ENCODE measurements around the gene PMM2. TPM values are rescaled to one million over a fixed set of nuclear protein-coding genes. Genes with fewer than 3 reads are reported as not detected.
"Not testable (repeated sequence)": the region's sequence is repeated elsewhere in the genome, so short reads cannot be mapped to it uniquely, and the experiment has no call there.

Gene PMM2
- total and polyA plus RNA-seq, 5 donors from 2014 or later = 20.1 to 33.9 (median 20.4) TPM

DNA sequence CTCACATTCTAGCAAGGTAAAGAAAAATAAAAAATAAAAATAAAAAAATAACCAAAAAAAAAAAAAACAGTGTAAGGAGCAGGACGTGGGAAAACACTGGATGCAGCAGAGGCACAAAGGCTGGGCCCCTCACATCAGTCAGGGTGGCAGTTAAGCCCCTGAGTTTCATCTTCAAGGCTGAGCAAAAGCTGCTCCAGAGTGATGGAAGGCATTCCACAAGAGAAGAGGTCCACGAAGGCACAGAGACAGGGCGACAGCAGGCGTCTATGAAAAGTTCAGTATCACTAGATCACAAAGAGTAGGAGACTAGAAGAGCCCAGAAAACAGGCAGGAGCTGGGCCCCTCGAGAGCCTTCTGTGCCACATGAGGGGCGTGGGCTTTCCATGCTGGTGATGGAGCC is 12.2 kb upstream of the PMM2 start:
- peak overlapping the region in 1 of 3 donors; percentile 65 for H3K27ac Mint-ChIP-seq
- H3K36me3 ChIP-seq (ENCODE audit: control insufficient read depth, insufficient read depth, low read length) = no peaks in the 10 kb centered on the region

GRCh38 chr16:8786316-8786715 is 11.3 kb upstream of the PMM2 start:
- not testable (repeated sequence) for H3K4me3 Mint-ChIP-seq; H3K9me3 ChIP-seq (ENCODE audit: control insufficient read depth in 2 of 2, low read length in 2 of 2); H3K27me3 Mint-ChIP-seq; DNase-seq; H3K36me3 Mint-ChIP-seq; ATAC-seq (ENCODE audit: low read depth in 2 of 2); H3K4me3 ChIP-seq (ENCODE audit: low read depth, low read length); H3K27ac ChIP-seq (ENCODE audit: insufficient read depth, low read length, poor library complexity, severe bottlenecking); H3K4me1 ChIP-seq (ENCODE audit: control insufficient read depth, insufficient read depth, low read length, poor library complexity, severe bottlenecking); H3K9me3 Mint-ChIP-seq; H3K27ac Mint-ChIP-seq; H3K36me3 ChIP-seq (ENCODE audit: control insufficient read depth, insufficient read depth, low read length); H3K27me3 ChIP-seq (ENCODE audit: control insufficient read depth, insufficient read depth, low read length); H3K4me1 Mint-ChIP-seq

More for the DNA sequence above, 12.2 kb upstream of the PMM2 start:
- no peak overlapping the region for H3K4me3 Mint-ChIP-seq
- Histone ChIP-seq H3K27ac (ENCODE audit: insufficient read depth, low read length, poor library complexity, severe bottlenecking) (no peak overlapping the region), H3K4me1 (ENCODE audit: control insufficient read depth, insufficient read depth, low read length, poor library complexity, severe bottlenecking) (no peaks in the 10 kb centered on the region), H3K27me3 (ENCODE audit: control insufficient read depth, insufficient read depth, low read length) (no peaks in the 10 kb centered on the region), H3K4me3 (ENCODE audit: low read depth, low read length) (no peak overlapping the region), H3K9me3 (ENCODE audit: control insufficient read depth in 2 of 2, low read length in 2 of 2) (no peaks in the 10 kb centered on the region)
- no peaks in the 10 kb centered on the region for H3K27me3 Mint-ChIP-seq
- H3K9me3 Mint-ChIP-seq = no peaks in the 10 kb centered on the region
- DNase-seq (no peak), ATAC-seq (ENCODE audit: low read depth in 2 of 2) (no peak)
- H3K4me1 Mint-ChIP-seq = peaks cover 0 to 5% (median 0%) of the 10 kb centered on the region in 4 donors
- H3K36me3 Mint-ChIP-seq = peaks cover 8% of the 10 kb centered on the region

GRCh38 chr16:8788578-8789172 is 9.0 kb upstream of the PMM2 start:
- Histone ChIP-seq H3K27ac (ENCODE audit: insufficient read depth, low read length, poor library complexity, severe bottlenecking) (no peak overlapping the region), H3K36me3 (ENCODE audit: control insufficient read depth, insufficient read depth, low read length) (no peaks in the 10 kb centered on the region), H3K9me3 (ENCODE audit: control insufficient read depth in 2 of 2, low read length in 2 of 2) (no peaks in the 10 kb centered on the region), H3K4me3 (ENCODE audit: low read depth, low read length) (no peak overlapping the region), H3K27me3 (ENCODE audit: control insufficient read depth, insufficient read depth, low read length) (no peaks in the 10 kb centered on the region), H3K4me1 (ENCODE audit: control insufficient read depth, insufficient read depth, low read length, poor library complexity, severe bottlenecking) (peaks cover 3% of the 10 kb centered on the region)
- DNase-seq (no peak), ATAC-seq (ENCODE audit: low read depth in 2 of 2) (no peak)
- H3K4me1 Mint-ChIP-seq = peaks cover 3 to 9% (median 7%) of the 10 kb centered on the region in 4 donors
- peaks cover 7% of the 10 kb centered on the region for H3K36me3 Mint-ChIP-seq
- no peak overlapping the region for H3K27ac Mint-ChIP-seq
- H3K4me3 Mint-ChIP-seq = no peak overlapping the region
- H3K27me3 Mint-ChIP-seq = no peaks in the 10 kb centered on the region
- no peaks in the 10 kb centered on the region for H3K9me3 Mint-ChIP-seq

GRCh38 chr16:8795091-8795490 is 2.5 kb upstream of the PMM2 start:
- H3K4me1 ChIP-seq (ENCODE audit: control insufficient read depth, insufficient read depth, low read length, poor library complexity, severe bottlenecking) = peaks cover 37% of the 10 kb centered on the region
- H3K36me3 Mint-ChIP-seq = peaks cover 7% of the 10 kb centered on the region
- no peaks in the 10 kb centered on the region for H3K9me3 ChIP-seq (ENCODE audit: control insufficient read depth in 2 of 2, low read length in 2 of 2)
- H3K27ac ChIP-seq (ENCODE audit: insufficient read depth, low read length, poor library complexity, severe bottlenecking) = no peak overlapping the region
- no peaks in the 10 kb centered on the region for H3K27me3 Mint-ChIP-seq
- peaks cover 13 to 61% (median 30%) of the 10 kb centered on the region in 4 donors for H3K4me1 Mint-ChIP-seq
- no peak overlapping the region for H3K4me3 ChIP-seq (ENCODE audit: low read depth, low read length)
- H3K27ac Mint-ChIP-seq = peak overlapping the region in 1 of 3 donors; percentile 7
- DNase-seq (no peak), ATAC-seq (ENCODE audit: low read depth in 2 of 2) (no peak)
- no peaks in the 10 kb centered on the region for H3K27me3 ChIP-seq (ENCODE audit: control insufficient read depth, insufficient read depth, low read length)
- H3K4me3 Mint-ChIP-seq = peak overlapping the region in 2 of 4 donors; percentile 13 to 75
- no peaks in the 10 kb centered on the region for H3K9me3 Mint-ChIP-seq
- H3K36me3 ChIP-seq (ENCODE audit: control insufficient read depth, insufficient read depth, low read length) = no peaks in the 10 kb centered on the region

GRCh38 chr16:8795818-8796217 is 1.8 kb upstream of the PMM2 start:
- H3K4me1 Mint-ChIP-seq = peaks cover 13 to 63% (median 31%) of the 10 kb centered on the region in 4 donors
- H3K27me3 Mint-ChIP-seq = no peaks in the 10 kb centered on the region
- no peak for DNase-seq
- no peak for ATAC-seq (ENCODE audit: low read depth in 2 of 2)
- H3K36me3 Mint-ChIP-seq = peaks cover 7% of the 10 kb centered on the region
- Histone ChIP-seq H3K36me3 (ENCODE audit: control insufficient read depth, insufficient read depth, low read length) (peaks cover under 1% of the 10 kb centered on the region), H3K4me3 (ENCODE audit: low read depth, low read length) (no peak overlapping the region), H3K27me3 (ENCODE audit: control insufficient read depth, insufficient read depth, low read length) (no peaks in the 10 kb centered on the region), H3K9me3 (ENCODE audit: control insufficient read depth in 2 of 2, low read length in 2 of 2) (no peaks in the 10 kb centered on the region), H3K27ac (ENCODE audit: insufficient read depth, low read length, poor library complexity, severe bottlenecking) (no peak overlapping the region), H3K4me1 (ENCODE audit: control insufficient read depth, insufficient read depth, low read length, poor library complexity, severe bottlenecking) (peaks cover 38% of the 10 kb centered on the region)
- H3K9me3 Mint-ChIP-seq = no peaks in the 10 kb centered on the region
- H3K4me3 Mint-ChIP-seq = peak overlapping the region in 3 of 4 donors; percentile 7 to 97 (median 77)
- H3K27ac Mint-ChIP-seq = peak overlapping the region in 1 of 3 donors; percentile 7

- peak overlapping the region; percentile 83 for H3K27ac ChIP-seq (ENCODE audit: insufficient read depth, low read length, poor library complexity, severe bottlenecking)
- H3K27me3 ChIP-seq (ENCODE audit: control insufficient read depth, insufficient read depth, low read length) = no peaks in the 10 kb centered on the region
- peaks cover 9% of the 10 kb centered on the region for H3K36me3 ChIP-seq (ENCODE audit: control insufficient read depth, insufficient read depth, low read length)
- H3K36me3 Mint-ChIP-seq = peaks cover 9% of the 10 kb centered on the region
- H3K4me3 ChIP-seq (ENCODE audit: low read depth, low read length) = peak overlapping the region; percentile 93
- no peak for DNase-seq
- H3K4me3 Mint-ChIP-seq = peak overlapping the region; percentile 92 to 98 (median 96)
- peak overlapping the region; percentile 88 to 94 (median 92) for H3K27ac Mint-ChIP-seq
- H3K4me1 ChIP-seq (ENCODE audit: control insufficient read depth, insufficient read depth, low read length, poor library complexity, severe bottlenecking) = peaks cover 38% of the 10 kb centered on the region
- H3K4me1 Mint-ChIP-seq = peaks cover 13 to 66% (median 35%) of the 10 kb centered on the region in 4 donors
- ATAC-seq (ENCODE audit: low read depth in 2 of 2) = no peak
- H3K9me3 ChIP-seq (ENCODE audit: control insufficient read depth in 2 of 2, low read length in 2 of 2) = no peaks in the 10 kb centered on the region
- no peaks in the 10 kb centered on the region for H3K9me3 Mint-ChIP-seq
- no peaks in the 10 kb centered on the region for H3K27me3 Mint-ChIP-seq
These were observed 923 bp upstream of the PMM2 start for GRCh38 chr16:8796469-8797363.

GRCh38 chr16:8798174-8798527 is 512 bp downstream of the PMM2 start:
- H3K4me3 ChIP-seq (ENCODE audit: low read depth, low read length) = peak overlapping the region; percentile 94
- Mint-ChIP-seq H3K27ac (peak overlapping the region; percentile 88 to 94 (median 92)), H3K36me3 (peaks cover 11% of the 10 kb centered on the region), H3K27me3 (no peaks in the 10 kb centered on the region), H3K9me3 (no peaks in the 10 kb centered on the region), H3K4me3 (peak overlapping the region; percentile 92 to 98 (median 96)), H3K4me1 (peaks cover 8 to 68% (median 36%) of the 10 kb centered on the region in 4 donors)
- ATAC-seq (ENCODE audit: low read depth in 2 of 2) (peak in 1 of 2 donors; percentile 2), DNase-seq (no peak)
- H3K27me3 ChIP-seq (ENCODE audit: control insufficient read depth, insufficient read depth, low read length) = no peaks in the 10 kb centered on the region
- H3K36me3 ChIP-seq (ENCODE audit: control insufficient read depth, insufficient read depth, low read length) = peaks cover 23% of the 10 kb centered on the region
- H3K27ac ChIP-seq (ENCODE audit: insufficient read depth, low read length, poor library complexity, severe bottlenecking) = peak overlapping the region; percentile 83
- H3K4me1 ChIP-seq (ENCODE audit: control insufficient read depth, insufficient read depth, low read length, poor library complexity, severe bottlenecking) = peaks cover 36% of the 10 kb centered on the region
- H3K9me3 ChIP-seq (ENCODE audit: control insufficient read depth in 2 of 2, low read length in 2 of 2) = no peaks in the 10 kb centered on the region

All from CD4-positive, CD25-positive, alpha-beta regulatory T cell (primary cell).